Right lung (tissue), 5 donors: ENCODE data around the gene AMPD2. TPM values are rescaled to one million over a fixed set of nuclear protein-coding genes. Genes with fewer than 3 reads are reported as not detected.

Source experiments
- DNase-seq, 2 donors: peaks; one replicate each; pipeline ENCODE4 v3.0.0-alpha.2; 2013
- polyA plus RNA-seq, 5 donors: library from polyadenylated mRNA; unstranded; fragments of 120-200 nt; gene quantifications; one replicate each; pipeline versions ENCODE4 v1.2.1 to v1.2.3, GENCODE V29; 2013; ENCODE audit warnings: inconsistent platforms in 1 of 5, low replicate concordance in 1 of 5; ENCODE audit not compliant: insufficient read length in 5 of 5, insufficient read depth in 1 of 5

AMPD2 gene
- polyA plus RNA-seq, 5 donors, result 34.9 to 56.9 (median 50.8) TPM

DNA sequence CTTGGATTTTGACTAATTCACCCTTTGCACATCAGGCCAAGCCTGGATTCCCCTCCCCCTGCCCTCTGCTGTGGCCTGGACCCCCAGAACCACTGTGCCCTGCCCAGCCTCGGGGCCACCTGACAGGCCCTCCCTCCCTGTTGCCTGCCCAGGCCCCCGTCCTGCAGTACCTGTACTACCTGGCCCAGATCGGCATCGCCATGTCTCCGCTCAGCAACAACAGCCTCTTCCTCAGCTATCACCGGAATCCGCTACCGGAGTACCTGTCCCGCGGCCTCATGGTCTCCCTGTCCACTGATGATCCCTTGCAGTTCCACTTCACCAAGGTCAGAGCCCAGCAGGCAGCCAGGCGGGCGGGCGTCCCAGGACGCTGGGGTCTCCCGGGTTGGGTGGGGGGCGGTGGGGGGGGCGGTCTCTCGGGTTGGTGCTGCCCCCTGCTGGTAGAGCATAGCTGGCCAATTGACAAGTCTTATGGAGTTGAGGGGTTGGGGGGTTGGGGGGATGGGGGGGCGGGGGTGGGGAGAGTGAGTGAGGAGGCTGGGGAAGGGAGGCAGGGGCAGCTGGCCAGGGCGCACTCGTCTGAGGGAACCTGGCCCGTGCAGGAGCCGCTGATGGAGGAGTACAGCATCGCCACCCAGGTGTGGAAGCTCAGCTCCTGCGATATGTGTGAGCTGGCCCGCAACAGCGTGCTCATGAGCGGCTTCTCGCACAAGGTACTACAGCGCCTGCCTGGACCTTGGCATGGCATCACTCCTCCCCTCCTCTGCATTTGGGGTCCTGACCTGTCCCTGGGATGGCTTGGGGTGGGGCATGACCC is 10.7 kb downstream of the AMPD2 start:
- no peak for DNase-seq

DNA sequence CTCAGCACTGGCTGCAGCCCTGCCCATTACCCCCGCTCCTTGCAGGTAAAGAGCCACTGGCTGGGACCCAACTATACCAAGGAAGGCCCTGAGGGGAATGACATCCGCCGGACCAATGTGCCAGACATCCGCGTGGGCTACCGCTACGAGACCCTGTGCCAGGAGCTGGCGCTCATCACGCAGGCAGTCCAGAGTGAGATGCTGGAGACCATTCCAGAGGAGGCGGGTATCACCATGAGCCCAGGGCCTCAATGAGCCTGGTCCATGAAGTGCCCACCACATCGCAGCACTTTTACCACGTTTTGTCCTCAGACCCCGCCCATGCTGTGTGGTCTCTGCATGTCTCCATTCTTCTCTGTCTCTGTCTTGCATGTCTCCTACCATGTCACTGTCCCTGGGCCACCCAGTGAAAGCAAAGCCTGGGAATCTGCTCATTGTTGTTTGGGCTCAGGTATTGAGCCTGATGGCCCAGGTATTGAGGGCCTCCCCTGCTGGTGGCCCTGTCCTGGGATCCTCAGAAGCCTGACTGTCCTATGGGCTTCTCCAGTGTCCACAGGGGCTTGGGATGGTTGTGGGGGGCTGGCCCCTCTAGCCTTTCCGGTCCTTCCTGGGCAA is 11.4 kb downstream of the AMPD2 start:
- DNase-seq, result no peak

DNA sequence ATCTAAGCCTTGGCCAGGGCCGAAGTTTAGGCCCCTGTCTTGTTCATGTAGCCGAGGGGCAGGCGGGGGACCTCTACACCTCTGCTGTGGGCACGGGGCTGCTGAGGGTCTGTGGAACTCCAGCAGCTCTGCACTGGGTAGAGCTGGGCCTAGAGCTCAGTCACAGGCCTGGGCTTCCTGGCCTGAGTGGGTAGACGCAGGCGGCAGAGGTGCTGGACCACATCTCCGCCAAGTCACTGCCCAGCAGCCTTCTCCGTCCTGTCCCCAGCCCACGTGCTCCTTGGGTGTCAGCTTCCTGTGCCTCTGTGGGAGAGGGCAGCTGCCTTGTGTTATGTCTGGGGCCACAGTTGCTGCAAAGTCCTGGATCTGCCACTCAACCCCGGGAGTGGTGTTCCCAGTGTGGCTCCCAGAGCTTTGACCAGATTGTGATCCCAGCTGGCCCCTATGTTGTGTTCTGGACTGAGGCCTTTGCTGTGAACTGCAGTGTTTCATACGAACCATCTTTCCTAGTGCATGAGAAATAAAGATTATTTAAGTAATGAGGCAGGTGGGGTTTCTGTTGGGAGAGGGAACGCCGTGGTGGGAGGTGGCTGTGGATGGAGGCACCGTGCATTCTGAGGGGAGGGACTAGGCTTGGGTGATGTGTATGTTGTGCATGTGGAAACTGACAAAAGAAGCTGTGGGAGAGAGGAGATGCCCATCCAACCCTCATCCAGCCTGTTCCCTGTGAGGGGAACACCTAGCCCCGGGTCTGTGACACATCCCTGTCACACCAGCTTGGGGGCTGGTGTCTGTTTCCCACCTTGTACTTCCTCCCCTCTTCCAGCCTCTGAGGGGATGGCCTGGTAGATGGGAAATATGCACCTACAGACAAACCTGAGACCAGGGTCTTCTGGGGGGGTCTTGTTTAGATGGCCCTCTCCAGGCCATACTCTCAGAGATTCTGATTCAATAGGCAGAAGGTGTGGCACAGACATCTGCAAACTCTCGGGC is 12.2 kb downstream of the AMPD2 start:
- DNase-seq, result no peak

DNA sequence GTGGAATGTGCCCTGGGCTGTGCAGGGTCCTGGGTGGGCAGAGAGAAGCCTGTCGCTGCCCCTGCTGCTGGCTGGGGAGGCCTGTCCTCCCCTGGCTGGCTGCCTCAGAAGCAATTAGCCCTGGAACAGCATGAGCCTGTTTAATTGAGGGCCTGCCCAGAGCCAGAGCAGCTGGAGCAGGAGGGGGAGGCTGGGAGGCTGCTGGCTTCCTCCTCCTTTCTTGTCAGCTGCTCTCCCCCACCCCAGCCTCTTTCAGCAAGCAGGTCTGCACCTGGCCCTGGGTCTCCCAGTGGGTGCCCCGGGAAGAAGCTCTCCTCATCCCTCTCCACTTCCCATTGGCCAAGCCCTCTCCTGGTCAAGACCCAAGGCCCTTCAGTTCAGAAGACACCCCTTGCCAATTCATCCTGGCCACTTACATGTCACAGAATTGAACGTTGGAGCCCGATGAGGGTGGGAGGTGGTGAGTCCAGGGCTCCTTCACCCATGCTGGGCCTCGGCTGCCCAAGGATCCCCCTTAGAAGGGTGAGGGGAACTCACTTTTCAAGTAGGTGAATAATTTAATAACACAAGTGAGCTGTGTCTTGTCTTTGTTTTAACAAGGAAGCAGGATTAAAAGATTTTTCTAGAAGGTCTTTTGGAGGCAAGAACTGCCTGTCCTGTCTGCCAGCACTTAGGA is 13.2 kb downstream of the AMPD2 start:
- DNase-seq, result no peak

GRCh38 chr1:109634292-109634691 is 14.7 kb downstream of the AMPD2 start:
- no peak for DNase-seq

DNA sequence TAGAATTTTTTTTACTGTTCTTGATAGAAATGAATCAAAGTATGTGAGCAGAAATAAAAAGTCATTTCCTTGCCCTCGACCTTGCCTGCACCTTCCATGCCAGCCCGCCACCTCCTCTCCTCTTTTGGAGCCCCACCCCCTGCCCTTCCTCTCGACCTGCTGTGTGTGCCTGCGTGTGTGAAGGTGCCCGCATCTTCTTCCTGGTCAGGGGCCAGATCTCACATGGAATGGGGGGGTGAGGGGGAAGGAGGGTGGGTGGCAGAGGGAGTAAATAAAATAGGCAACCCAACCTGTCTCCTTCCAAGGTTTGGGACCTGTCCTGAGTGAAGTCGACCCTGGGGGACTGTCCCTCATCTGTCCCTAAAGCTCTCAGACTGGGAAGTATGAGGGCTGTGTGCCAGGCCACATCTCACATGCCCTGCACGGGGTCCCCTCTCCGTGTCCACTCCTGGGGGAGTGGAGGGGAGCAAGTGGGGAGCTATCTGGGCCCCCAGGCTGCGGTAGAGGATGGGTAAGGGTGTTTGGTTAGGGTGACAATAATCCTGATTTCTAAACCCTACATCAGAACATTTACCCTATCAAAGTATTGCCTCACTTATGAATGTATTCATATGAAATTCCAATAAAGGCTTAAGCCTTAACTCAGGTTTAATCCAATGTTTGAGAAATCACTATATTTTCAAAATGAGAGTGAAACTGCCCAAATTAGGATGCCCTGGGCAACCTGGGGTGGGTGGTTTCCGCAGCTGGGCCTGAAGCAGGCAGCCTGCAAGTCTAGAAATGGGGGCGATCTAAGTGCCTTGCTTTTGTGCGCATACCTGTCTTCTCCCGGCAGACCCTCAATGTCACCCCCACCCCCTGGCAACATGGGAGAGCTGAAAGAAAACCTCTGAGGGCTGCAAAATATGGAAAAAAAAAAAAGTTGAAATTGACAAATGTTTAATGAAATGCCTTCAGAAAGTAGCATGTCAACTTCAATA is 15.4 kb downstream of the AMPD2 start:
- DNase-seq, result no peak

DNA sequence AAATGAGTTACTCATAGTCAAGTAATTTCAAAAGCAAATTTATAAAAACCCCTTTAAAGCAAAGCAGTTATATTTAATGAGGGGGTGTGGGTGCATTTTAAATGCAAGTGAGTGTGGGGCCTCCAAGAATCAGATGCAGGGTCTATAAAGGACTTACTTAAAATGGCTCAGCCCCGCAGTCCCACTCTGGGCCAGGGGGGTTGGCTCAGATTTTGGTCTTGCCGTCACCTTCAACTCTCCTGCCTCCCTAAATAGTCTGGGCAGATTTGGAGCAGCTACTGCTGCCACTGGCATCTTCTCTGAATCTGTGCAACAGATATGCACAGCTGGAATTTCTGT is 16.2 kb downstream of the AMPD2 start:
- DNase-seq, result no peak

DNA sequence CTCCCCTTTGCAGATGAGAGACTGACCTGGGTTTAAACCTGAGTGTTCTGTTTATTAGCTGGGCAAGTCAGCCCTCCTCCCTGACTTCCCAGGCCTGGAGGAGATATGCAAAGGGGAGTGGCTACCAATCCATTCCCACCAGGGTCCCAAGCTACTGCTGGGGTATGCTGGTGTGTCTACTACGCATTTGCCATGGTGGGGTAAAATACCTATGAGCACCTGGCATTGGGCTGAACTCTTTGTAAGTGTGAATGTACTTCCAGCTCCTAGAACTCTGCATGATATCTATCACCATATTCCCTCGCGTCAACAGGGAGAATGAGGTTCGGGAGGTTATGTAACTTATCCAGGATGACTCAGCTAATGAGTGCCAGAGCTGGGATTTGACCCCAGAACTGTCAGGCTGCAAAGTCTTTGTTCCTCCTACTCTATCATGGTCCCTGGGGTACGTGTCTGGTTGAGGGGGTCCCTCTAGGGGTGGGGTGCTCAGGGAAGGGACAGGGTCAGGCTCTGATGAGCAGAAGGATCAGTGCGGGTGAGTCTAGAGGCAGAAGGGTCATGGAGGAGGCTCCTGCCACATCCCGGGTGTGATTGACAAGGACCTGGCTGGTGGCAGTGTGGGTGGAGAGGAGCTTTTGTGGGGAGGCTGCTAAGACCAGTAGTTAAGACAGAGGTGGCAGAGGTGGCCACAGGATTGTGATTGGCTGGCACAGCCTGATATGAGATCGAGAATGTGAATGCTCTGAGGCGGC is 16.7 kb downstream of the AMPD2 start:
- no peak for DNase-seq

- DNase-seq, result no peak
These were observed 17.8 kb downstream of the AMPD2 start for GRCh38 chr1:109637446-109637845.

GRCh38 chr1:109639063-109639840 is 19.6 kb downstream of the AMPD2 start:
- DNase-seq, result no peak

GRCh38 chr1:109639841-109640184 is 20.2 kb downstream of the AMPD2 start:
- no peak for DNase-seq

GRCh38 chr1:109640285-109640865 is 20.7 kb downstream of the AMPD2 start:
- DNase-seq, result no peak

GRCh38 chr1:109641078-109641740 is 21.6 kb downstream of the AMPD2 start:
- DNase-seq, result no peak

- DNase-seq, result no peak
These were observed 22.2 kb downstream of the AMPD2 start for GRCh38 chr1:109641861-109642260.

DNA sequence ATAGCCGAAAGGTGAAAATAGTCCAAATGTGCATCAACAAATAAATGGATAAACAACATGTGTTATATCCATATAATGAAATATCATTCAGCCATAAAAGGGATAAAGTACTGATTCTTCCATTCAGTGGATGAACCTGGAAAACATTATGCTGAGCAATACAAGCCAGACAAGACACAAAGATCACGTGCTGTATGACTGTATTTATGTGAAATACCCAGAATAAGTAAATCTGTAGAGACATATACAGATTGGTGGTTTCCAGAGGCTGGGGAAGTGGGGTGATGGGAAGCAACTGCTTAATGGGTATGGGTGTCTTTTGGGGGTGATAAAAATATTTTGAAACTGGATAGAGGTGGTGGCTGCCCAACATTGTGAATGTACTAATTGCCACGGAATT is 23.0 kb downstream of the AMPD2 start:
- DNase-seq, result no peak

DNA sequence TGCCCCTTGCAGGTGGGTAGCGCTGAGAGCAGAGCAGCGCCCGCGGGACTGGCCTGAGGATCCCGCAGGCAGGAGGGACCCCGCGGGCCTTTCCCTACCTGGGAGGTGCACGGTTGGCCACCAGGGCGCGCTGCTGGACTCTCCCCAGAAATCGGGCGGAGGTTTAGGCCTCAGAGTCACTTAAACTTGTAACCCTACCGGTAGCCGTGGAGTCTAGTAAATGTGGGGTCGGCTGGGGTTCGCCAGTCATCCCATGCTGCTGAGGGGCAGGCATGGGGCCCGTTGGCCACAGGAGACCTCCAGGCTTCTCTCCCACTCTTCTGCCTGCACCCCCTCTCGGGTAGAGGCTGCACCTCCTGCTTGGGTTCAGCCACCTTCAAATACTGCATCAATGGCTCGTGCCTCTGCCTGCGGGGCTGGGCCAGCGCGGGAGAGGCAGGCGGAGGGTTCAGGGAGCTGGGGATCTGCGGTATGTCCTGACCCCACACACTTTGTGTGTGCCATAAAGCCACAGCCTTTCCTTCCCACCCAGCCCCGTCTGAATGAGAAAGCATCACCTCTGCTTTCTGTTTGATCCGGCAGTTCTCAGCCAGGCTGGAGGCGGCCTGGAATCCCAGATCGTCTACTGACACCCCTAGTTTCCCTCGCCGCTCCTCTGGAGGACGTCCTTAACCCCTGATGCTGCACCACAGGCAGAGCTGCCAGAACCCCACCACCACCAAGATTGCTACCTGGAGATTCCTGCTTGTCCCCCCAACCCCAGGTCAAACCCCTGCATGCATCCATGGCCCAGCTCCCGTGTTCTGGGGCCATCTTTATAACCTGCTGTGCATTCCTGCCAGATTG is 24.0 kb downstream of the AMPD2 start:
- peak; percentile 55 to 63 for DNase-seq

DNA sequence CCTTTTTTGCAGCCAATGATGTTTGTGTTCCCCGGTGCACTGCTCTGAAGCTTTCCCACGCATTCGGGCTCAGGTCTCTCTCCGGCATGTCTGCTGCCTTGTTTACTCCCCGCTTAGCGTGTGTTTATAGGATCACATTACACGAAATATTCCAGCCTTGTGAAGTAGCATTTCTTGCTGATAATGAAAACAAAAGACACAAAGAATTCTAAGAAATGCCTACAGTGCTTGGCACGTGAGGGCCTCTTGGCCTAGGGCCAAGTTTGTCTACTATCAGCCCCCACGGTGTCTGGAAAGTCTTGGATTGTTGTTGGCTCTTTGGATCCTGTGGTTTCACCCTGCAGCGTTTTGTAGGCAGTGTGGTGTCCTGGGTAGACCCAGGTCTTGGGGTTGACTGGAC is 25.0 kb downstream of the AMPD2 start:
- DNase-seq, result no peak
